GM19239 (cell line): ENCODE results near the gene KSR2.
A peak's percentile ranks its signal among the peaks of the same experiment; 100 is the strongest.

Source experiments
- DNase-seq: peaks from one replicate; pipeline ENCODE4 v3.0.0; 2011; ENCODE audit warnings: low spot score; ENCODE audit not compliant: insufficient read length
- FAIRE-seq: peaks from 2 replicates; lab custom pipeline; 2011; peaks lifted over from hg19 to GRCh38; lab: Jason Lieb, UNC

KSR2 gene

DNA sequence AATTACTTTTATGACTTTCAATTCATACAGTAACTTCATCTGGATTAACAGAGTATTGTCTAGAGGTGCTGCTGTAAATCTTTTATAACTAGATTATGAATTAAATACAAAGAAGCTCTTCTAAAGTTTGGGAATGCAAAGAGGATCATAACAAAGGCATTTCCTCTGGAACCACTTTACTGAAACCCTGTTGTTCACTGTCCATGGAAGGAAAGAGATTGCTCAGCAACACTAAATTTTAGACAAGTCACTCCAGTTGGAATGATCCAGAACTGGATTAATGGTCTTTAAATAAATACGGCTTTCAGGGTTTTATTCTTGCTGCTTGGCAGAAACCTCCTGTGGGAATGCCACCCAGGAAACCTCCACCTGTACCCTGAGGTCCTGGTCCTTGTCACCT is 250.6 kb downstream of the KSR2 start:
- FAIRE-seq: no peak

DNA sequence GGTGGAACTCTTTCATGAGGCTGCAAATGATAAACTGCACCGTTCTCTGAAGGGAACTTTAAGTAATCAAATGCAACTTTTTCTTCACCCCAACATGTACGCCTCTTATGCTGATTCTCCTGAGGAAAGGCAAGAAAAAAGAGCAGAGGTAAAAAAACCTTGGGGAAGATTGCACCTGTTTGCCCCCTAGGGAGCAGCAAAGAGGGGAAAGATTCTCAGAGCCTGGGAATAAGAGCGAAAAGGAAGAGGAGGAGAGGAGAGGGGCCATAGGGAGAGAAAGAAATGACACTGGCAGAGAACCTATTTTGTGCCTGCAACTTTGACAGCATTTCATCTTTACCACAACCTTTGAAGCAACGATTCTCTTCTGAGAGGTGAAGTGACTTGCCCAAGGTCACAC is 254.6 kb downstream of the KSR2 start:
- DNase-seq (no peak), FAIRE-seq (no peak)

More for the DNA sequence above, 250.6 kb downstream of the KSR2 start:
- DNase-seq: no peak

DNA sequence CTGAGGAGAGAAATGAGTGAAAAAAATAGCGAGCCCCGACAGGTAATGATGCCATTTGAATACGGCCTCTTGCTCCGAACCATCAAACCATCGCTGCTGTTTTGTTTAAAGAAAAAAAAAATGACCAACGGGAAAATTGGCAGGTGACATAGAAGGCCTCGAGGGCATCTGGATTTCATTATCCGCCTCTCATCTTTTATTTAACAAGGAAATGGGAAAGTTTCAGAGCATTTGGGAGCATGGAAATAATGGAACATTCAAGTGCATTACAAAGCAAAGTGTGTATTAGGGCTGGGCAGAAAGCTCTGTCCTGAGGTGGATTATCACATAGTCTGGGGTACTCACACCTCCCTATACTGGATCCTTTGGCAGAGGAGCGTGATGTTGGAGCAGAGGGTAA is 258.7 kb downstream of the KSR2 start:
- no peak for FAIRE-seq
- DNase-seq: no peak

DNA sequence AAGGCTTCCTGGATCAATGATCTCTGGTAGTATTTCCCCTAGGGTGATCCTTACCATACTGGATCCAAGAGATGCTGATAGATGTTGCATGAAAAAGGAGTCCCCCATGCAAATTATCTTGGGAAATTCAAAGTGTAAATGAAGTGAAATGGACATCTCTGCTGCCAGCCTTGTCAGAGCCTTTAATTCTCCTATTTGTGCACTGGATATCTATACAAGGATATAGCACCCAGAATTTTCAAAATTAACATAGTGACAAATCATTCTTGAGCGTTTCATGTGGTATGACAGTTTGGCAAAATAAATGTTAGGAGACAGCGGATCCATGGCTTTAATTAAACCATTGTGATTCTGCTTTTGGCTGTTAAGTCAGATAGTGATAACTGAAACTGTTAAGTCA is 260.9 kb downstream of the KSR2 start:
- no peak for FAIRE-seq
- no peak for DNase-seq

DNA sequence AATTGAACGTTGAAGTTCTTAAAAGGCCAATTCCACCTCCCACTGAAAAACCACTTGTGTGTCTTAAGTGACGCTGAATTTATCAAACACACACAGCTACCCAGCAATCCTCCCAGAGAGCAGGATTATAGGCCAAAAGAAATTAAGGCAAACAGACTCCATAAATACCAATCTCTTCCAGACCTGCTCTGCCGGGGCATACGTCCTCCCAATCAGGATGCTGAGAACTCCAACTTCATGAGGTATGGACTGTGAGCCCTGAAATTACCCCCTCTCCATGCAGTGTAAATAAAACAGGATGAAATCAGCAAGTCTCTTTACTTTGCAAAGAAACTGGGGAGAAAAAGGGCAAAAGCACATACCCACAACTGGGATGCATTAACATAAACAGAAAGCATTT is 265.2 kb downstream of the KSR2 start:
- FAIRE-seq (no peak), DNase-seq (no peak)

DNA sequence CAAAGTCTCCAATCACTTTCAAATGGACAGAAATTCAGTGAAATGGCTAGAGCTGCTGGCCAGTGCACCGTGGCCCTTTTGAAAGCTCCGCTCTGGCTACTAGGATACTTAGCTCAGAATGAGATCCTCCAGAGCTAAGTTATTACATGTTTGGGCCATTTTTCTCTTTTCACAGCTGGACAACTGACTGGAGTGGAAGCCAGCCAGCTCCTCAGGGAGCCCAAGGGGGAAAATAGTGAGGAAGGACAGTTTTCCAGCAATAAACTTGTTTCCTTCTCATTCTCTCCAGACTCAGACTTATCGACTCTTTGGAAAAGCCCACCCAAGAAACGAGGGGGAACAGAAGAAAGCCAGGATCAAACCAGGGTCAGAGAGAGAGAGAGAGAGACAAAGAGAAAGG is 266.0 kb downstream of the KSR2 start:
- DNase-seq (no peak), FAIRE-seq (no peak)

DNA sequence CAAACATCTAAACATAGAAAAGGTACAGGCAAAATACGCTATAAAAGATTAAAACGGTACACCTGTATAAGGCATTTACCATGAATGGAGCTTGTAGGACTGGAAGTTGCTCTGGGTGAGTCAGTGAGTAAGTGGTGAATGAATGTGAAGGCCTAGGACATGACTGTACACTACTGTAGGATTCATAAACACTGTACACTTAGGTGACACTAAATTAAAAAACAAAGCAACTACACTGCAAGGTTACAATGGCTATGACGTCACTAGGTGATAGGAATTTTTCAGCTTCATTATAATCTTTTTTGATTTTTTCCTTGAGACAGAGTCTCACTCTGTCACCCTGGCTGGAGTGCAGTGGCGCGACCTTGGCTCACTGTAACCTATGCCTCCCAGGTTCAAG is 269.2 kb downstream of the KSR2 start:
- FAIRE-seq (no peak), DNase-seq (no peak)

DNA sequence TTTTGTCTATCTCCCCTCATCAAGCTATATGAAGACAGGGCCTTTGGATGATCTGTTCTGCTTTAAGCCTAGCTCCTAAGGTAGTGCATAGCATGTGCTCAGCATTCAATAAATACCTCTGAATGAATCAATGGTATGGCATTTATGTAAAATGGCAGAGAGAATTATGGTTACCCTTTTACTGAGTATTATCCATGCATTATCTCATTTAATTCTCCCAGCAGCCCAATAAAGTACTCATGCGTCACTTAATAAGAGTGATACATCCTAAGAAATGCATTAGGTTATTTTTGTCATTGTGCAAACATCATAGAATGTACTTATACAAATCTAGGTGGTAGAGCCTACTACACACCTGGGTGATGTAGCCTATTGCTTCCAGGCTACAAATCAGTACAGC is 269.7 kb downstream of the KSR2 start:
- FAIRE-seq (no peak), DNase-seq (no peak)

DNA sequence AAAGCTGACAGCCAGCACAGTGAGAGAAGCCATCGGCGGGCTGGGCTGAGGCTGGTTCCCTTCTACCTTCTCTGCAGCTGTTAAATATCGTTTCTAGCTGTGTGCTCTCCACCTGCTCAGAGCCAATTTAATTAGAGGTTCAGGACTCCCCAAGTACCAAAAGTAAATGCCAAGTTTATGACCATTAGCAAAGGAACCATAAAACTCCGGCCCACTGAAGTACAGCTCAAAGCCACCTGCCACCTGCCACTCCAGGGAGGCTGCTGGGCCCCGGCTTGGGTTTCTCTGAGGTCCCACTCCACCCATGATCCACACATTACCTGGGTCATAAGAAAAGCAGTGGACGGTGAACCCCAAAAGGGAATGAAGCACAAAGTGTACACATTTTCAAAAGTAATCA is 272.8 kb downstream of the KSR2 start:
- FAIRE-seq (no peak), DNase-seq (no peak)

DNA sequence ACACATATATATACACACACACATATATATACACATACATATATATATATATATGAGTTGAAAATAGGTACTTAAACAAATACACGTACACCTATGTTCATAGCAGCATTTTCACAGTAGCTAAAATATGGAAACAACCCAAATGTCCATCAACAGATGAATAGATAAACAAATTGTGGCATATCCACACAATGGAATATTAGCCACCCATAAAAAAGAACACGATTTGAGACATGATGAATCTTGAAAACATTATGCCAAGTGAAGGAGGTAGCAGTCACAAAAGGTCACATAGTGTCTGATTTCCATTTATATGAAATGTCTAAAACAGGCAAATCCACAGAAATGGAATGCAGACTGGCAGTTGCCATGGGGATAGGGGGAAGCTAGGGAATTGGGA is 276.3 kb downstream of the KSR2 start:
- FAIRE-seq (no peak), DNase-seq (no peak)

DNA sequence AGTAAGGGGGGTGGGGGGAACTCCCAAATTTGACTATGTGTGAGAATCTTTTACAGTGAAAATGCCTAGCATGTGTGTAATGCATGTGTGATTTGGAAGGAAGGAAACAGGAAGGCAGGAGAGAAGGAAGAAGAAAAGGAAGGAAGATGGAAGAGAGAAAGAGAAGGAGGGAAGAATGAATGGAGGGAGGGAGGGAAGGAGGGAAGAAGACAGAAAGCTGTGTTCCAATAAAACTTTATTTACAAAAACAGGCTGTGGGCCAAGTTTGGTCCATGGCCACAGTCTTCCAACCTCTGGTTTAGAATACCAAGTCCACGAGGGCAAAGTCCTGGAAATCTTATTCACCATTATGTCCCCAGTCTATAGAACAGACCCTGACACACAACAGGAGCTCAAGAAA is 278.9 kb downstream of the KSR2 start:
- no peak for DNase-seq
- FAIRE-seq: no peak

DNA sequence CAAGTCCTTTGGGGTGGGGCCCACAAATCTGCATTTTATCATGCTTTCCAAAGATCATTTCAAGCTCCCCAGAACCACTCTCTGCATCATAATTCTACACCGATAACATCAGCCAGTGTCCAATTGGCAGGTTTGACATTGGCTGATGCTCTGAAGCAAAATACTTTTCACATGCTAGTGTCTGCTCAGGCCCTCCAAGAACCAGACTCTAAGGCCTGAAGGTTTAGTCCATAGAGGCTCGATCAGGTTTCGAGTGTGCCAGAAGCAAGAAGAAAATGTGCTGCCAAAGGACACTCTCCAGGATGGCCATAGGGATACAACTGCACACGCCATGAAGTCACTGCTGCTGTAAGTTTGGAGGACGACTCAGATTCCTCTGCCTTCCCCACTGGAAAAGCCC is 280.3 kb downstream of the KSR2 start:
- FAIRE-seq (no peak), DNase-seq (no peak)

DNA sequence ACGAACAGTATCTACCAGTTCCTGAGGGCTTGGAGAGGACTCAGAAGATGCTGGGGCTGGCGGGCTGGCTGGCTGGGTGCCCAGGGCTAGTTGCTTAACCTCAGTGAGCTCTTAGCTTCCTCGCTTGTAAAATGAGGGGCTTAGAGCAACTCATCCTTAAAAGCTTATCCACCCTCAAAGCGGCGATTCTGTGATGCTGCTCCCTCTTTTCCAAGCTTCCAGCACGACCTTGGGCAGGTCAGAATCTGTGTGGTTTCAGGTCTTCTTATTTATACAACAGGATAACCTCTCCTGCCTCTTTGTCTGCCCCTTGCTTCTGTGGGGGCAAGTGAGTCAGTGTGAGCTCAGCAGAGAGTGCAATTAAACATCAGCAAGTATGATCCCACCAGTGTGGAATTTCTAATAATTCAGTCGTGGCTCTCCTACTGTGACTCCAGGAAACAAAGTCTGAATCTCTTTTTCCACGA is 281.8 kb downstream of the KSR2 start:
- FAIRE-seq (no peak), DNase-seq (no peak)

DNA sequence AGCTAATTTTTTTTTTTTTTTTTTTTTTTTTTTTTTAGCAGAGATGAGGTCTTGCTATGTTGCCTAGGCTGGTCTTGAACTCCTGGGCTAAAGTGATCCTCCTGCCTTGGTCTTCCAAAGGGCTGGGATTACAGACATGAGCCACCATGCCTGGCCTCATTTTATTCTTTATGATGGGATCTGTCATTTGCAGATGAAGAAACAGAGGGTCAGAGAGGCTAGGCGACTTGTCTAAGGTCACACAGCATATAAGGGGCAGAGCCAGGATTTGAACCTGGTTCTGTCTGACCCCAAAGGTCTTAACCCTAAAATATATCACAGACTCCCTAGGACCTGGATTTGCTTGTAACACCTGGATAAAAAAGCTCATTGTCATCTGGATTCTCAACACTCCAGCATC is 282.6 kb downstream of the KSR2 start:
- DNase-seq: no peak
- FAIRE-seq: no peak

DNA sequence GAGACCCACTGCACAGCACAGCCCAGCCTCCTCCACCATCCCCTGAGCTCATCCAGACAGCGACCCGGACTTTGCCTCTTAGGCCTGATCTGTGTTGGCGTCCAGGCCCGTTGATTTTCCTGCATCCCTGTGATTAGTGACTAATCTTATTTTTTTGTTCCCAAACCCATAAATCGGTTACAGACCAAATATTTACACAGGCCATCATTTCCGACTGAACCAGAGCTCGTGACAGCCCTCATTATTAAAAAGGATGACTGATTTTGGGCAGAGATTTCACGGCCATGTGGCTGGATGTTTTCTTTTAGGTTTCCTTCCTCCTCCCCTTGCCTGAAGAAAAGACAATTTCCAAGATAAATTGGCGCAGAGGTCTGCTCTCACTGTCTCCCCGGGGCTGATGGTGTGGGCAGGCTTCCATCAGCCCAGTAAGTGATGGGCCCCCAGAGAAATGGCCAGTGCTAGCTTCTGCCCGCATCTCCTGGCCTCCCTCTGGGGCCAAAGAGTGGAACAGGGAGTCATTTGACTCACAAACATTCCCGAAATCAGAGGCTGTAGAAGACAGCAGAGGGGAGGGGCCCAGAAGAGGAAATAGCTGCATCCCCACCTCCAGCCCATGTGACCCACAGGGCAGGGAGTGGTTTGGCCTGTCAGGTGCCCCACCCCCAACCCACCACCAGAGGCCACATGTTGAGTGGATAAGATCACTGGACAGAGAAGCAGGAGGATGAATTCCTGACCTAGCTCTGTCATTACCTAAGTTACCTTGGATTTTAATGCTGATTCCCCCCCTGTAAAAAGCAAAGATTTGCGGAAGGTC is 283.5 kb downstream of the KSR2 start:
- DNase-seq (no peak), FAIRE-seq (no peak)

DNA sequence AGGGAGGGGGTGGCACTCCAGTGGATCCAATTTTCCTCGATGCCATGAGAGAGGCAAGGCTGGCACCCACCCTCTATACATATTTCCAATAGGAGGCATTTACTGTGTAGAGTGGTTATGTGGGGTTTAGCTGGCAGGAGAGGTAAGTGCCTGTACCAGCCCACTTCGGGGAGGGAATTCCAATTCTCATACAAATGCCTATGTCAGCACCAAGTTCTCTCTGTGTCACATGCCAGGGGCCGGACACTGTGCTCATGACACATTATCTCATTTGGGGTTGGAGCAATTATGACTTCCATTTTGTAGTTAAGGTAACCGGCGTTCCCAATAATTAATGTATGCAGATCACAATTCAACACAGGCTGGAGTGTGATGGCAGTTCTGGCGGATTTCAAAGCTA is 284.3 kb downstream of the KSR2 start:
- no peak for FAIRE-seq
- no peak for DNase-seq

DNA sequence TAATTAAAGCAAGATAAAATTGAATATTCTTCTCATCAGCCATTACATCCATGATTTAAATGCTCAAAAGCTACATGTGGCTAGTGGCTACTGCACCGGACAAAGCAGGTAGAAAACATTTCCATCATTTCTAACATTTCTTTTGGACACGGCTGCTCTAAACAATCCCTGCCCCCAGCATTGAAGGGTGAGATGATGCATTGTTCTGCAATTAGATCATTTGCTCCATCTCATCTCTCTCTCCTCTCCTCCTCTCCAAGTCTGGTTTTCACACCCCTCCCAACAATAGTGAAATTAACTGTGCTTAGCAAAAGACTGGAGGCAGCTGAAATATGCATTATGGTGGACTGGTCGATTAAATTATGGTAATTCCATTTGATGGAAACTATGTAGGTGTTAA is 288.5 kb downstream of the KSR2 start:
- FAIRE-seq: no peak
- no peak for DNase-seq

DNA sequence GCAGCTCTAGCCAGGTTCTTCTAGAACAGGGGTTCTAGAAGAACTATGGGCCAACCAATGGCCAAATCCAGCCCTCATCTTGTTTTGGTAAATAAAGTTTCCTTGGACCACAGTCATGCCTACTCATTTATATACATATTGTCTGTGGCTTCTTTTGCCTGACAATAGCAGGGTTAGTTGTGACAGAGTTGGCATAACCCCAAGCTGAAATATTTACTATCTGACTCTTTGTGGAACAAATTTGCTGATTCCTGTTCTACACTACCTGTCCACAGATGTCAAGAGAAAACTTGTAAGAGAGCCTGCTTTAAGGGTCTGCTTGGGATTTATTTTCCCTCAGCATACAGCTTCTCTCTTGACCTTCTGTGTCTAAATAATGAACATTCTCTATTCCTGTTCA is 289.0 kb downstream of the KSR2 start:
- FAIRE-seq: no peak
- no peak for DNase-seq

DNA sequence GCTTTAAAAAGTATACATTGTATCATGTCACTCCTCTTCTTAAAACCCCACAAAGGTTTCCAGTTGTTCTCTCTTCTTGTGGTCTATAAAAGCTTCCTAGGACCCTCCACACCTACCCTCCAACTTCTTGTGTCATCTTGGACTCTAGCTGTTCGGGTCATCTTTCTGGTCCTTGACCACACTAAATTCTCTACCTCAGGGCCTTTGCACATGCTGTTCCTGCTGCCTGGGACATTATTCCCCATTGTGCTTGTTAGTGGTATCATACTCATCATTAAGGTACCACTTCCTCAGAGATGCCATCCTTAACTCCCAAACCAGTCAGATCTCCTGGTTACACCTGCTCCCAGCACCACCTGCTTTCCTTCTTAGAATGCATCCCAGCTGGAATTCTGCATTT is 294.0 kb downstream of the KSR2 start:
- no peak for FAIRE-seq
- no peak for DNase-seq

DNA sequence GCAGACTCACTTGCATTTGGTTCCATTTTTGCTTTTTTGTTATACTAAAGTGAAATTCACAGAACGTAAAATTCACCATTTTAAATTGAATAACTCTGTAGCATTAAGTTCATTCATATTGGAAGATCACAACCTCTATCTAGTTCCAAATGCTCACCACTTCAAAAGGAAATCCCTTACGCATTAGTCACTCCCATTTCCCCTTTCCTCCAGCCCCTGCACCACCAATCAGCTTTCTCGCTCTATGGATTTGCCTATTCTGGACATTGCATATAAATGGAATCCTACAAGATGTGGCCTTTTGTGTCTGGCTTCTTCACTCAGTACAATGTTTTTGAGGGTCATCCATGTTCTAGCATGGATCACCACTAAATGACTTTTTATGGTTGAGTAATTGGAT is 294.5 kb downstream of the KSR2 start:
- FAIRE-seq (no peak), DNase-seq (no peak)

DNA sequence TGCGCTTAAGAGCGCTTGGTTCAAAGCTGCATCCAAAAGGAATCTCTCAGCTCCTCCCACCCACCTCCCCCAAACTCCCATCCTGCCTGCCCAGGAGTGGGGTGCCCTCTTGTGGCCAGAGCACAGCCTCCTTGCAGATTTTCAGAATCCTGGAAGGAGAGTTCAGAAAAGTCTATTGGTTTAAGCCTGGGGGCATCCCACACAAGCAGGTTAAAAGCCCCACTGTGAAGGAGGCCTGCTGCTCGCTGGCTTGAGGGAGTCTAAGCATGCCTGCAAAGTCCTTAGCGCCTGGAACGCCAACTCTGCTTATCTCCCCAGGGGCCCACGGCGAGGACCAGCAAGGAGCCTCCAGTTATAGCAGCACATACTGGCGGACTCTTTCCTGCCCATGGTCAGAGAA is 297.1 kb downstream of the KSR2 start:
- FAIRE-seq: no peak
- peak; percentile 21 for DNase-seq

DNA sequence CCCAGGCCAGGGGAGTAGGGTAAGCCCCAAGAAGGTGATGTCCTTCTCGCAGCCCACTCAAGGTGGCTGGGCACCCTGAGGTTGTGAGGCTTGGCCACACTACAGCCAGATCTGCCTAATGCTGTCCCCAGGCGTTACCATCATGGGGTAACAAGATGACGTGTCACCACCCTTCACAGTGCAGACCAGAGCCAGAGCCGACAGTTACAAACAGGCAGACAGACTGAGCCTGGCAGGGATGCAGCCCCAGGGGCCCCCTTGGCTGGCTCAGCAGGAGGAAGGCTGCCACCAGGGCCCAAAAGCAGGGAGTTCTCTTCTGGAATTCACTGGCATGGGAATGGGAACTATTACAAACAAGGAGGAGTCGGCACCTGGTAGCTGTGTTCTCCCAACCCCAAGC is 304.6 kb downstream of the KSR2 start:
- FAIRE-seq (no peak), DNase-seq (no peak)
